ENCODE results near the gene PRIM2.
"Not testable (repeated sequence)": the region's sequence is repeated elsewhere in the genome, so short reads cannot be mapped to it uniquely, and the experiment has no call there.

The PRIM2 gene, protein sequence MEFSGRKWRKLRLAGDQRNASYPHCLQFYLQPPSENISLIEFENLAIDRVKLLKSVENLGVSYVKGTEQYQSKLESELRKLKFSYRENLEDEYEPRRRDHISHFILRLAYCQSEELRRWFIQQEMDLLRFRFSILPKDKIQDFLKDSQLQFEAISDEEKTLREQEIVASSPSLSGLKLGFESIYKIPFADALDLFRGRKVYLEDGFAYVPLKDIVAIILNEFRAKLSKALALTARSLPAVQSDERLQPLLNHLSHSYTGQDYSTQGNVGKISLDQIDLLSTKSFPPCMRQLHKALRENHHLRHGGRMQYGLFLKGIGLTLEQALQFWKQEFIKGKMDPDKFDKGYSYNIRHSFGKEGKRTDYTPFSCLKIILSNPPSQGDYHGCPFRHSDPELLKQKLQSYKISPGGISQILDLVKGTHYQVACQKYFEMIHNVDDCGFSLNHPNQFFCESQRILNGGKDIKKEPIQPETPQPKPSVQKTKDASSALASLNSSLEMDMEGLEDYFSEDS

DNA sequence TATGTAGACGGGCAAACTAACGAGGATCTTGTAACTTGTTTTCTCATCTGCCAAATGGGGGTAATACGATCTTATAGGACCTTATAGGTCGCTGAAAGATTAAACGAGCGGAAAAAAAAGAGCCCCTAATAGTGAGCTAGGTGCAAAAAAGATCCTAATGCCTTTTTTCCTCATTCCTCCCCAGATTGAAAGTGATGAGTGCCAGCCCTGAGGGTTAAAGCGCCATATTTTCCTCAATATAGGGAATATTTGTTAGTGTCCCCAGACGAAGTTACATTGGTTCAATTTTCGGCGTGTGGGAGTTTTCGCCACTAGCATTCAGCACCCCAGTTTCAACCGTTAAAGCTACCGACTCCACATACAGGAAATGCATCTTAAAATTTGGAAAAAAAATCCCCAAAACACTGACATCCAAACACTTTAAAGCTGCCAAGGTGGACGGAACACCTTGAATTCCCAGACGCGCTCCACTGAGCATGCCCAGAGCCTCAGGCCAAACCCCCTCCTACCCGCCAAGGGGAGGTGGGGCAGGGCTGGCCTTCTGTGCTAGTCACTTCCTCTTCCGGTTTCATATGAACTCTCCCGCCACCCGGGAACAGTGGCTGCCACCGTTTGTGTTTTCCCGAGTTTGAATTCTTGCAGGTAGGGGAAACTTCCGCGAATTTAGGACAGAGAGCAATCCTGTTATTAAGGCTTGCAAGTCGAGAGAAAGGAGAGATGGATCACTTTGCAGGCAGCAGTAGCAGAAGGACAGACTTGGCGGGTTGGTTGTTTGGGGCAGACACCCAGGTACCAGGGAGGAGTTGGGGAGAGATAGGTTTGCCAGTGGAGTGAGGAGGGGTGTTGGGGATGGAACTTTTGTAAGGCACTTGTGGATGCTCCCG is at the start of gene PRIM2:
PRIM2 (plus strand) TSS at position 571 of the 884 bp plus-strand sequence. CDS start 816 bp downstream, outside the sequence.
- peak; percentile 37 to 92 (median 74) for DNase-seq

DNA sequence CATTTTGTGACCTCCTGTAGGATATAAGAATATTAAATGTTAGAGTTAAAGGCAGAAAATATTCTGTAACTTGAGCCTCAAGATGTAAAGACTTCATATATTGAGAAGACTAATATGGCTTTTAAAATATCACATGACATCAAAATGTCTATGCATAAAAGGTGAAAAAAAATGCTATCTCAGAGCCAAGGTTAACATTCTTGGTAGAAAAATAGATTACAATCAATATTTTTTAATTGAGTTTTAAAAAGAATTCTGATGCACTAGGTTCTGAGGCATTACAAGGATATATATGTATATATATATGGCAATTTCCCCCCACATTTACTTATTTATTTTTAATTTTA is 49.2 kb upstream of the PRIM2 start:
- DNase-seq, result no peak

DNA sequence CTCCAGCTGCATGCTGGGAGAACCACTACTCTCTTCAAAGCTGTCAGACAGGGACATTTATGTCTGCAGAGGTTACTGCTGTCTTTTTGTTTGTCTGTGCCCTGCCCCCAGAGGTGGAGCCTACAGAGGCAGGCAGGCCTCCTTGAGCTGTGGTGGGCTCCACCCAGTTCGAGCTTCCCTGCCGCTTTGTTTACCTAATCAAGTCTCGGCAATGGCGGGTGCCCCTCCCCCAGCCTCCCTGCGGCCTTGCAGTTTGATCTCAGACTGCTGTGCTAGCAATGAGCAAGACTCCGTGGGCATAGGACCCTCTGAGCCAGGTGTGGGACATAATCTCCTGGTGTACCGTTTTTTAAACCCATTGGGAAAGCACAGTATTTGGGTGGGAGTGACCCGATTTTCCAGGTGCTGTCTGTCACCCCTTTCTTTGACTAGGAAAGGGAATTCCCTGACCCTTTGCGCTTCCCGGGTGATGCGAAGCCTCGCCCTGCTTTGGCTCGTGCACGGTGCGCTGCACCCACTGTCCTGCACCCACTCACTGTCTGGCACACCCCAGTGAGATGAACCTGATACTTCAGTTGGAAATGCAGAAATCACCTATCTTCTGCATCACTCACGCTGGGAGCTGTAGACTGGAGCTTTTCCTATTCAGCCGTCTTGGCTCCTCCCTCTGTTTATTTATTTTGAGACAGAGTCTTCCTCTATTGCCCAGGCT is 43.2 kb upstream of the PRIM2 start:
- DNase-seq, result not testable (repeated sequence)

DNA sequence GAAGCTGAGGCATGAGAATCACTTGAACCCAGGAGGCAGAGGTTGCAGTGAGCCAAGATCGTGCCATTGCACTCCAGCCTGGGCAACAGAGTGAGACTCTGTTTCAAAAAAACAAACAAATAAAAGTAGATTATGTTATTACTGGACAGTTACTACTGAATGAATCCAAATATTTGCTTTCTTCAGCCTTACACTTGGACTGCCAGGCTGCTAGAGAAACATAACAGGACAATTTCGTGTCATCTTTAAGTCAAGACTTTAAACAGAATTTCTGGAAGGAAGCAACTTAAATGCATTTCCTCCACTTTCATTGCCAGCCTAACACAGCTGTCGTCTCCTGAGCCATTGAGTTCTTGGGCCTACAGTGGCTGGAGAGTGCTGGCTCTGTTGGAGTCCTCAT is 42.0 kb upstream of the PRIM2 start:
- DNase-seq, result no peak

DNA sequence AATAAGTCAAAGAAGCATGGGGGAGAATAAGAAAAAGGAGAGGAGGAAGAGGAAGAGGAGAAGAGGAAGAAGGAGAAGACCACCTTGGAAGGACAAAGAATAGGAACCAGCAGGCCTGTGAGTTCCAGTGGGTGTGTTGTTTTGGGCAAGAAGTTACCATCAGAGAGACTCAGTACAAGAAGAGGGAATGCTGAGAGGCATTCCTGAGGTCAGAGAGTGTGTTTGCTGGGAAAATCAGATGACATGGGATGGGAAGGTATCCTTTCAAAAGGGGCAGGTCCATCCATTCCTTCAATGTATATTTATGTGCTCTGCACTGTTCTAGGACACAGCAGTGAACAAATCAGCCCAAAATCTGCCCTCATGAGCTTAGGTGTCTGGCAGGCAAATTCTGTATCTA is 40.5 kb upstream of the PRIM2 start:
- no peak for DNase-seq

DNA sequence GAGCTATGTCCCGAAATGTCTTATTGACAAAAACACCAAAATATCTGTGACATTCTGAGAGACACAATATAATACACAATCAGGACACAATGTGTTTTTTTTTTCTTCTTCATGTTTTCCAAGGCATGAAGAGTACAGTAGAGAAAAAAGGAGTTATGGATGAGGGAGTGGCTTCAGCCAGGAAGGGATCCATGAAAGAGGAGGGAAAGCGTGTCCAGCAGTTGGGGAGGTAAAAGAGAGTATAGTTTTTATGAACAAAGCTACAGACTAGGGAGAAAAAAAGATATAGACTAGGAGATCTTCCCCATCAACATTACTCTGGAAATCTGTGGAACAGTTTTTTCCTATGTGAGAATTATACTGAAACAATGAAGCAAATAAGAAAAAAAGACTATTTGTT is 38.9 kb upstream of the PRIM2 start:
- DNase-seq, result no peak

DNA sequence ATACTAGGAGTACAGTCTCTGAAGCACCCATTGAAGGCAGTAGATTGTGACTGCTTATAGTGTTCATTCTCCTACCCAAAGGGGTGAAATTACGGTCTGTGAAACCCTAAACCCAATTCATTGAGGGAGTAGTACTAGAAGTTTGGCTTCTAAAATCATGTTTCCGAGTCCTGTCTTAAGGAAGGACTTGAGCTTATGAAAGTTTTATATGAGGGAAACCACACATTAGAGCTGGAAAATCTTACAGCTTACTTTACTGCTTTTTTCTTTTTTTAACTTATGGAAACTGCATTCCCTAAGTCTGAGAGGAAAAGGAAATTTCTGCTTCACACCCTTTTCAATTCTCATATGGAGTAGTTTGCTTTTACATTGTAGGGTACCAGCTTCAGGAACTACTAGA is 38.4 kb upstream of the PRIM2 start:
- no peak for DNase-seq

DNA sequence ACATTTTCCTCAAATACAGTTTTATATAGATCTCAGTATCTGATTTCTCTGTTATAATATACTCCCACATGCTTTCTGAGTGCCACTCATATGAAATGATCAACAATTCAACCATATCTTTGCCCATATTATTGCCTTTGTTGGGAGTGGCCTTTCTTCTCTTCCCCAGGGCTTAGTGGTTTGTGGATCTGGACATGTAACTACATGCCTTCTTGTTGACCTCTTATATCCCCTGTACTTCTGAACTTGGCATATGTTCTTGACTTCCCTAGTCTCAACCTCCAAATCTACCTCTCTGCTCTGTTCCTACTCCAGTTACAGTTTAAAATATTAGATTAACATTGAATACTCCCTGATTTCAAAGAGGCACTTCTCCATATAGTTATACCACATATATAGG is 34.3 kb upstream of the PRIM2 start:
- no peak for DNase-seq

DNA sequence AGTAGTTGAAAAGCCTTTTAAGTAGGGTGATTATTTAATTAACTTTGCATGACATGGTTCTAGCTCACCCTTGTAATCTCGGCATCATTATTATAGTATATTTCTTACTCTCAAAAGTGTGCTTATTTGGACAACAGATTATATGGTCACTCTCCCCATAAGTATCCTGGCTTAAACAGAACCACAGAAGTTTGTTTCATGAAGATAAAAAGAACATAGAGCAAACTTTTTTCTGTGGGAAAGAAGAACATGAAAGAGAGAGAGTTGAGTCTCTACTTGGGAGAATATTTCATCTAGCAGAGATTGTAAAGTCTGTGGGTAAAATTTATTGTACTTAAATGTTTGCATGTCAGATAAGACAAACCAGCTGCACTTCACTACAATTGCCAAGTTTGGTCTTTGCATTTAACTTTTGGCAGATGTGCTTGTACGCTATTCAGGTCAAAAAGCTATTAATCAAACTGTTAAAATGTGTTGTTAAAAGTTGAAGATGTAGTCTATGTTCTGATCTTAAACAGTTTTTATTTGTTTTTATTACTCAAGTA is 33.4 kb upstream of the PRIM2 start:
- DNase-seq, result no peak

DNA sequence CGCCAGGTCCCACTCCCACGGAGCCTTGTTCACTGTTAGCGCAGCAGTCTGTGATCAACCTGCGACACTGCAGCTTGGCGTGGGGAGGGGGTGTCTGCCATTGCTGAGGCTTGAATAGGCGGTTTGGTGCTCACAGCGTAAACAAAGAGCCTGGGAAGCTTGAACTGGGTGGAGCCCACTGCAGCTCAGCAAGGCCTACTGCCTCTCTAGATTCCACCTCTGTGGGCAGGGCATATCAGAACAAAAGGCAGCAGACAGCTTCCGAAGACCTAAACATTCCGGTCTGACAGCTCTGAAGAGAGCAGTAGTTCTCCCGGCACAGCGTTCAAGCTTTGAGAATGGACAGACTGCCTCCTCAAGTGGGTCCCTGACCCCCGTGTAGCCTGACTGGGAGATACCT is 29.3 kb upstream of the PRIM2 start:
- DNase-seq, result not testable (repeated sequence)

DNA sequence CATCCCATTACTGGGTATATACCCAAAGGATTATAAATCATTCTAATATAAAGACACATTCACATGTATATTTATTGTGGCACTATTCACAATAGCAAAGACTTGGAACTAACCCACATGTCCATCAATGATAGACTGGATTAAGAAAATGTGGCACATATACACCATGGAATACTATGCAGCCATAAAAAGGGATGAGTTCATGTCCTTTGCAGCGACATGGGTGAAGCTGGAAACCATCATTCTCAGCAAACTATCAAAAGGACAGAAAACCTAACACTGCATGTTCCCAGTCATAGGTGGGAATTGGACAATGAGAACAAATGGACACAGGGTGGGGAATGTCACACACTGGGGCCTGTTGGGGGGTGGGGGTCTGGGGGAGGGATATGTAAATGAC is 24.0 kb upstream of the PRIM2 start:
- DNase-seq, result not testable (repeated sequence)

DNA sequence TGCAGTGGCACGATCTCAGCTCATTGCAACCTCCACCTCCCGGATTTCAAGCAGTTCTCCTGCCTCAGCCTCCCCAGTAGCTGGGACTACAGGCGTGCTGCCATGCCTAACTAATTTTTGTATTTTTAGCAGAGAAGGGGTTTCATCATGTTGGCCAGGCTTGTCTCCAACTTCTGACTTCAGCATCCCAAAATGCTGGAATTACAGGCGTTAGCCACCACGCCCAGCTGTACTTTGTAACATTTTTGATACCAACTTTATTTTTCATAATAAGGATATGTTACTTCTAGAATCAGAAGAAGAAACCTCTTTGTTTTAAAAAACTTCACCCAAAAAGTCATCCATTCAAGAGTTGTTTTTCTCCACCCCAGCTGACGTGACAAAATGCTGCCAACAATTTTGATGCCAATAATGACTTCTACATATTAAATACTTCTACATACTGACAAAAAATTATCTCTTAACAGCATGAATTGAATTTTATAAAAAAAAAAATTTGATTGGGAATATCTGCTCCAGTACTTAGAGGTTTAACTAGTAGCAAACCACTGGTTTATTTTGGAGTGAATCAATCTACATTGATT is 22.5 kb upstream of the PRIM2 start:
- no peak for DNase-seq

DNA sequence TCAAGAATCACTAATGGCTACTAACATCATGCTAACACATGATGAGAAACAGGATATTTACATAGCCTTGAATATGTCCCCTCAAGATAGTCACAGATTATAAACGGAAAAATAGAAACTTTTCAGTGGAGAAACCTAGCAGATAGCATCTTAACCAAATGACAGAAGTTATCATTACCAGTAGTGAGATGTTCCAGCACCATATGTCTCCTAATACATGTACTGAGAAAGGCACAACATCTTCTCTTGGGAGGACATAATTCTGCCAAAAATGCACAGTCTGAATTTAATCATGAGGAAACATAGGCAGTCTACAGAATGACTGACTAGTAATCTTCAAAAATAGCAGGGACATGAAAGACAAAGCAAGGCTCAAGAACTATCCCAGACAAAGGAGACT is 19.9 kb upstream of the PRIM2 start:
- DNase-seq, result no peak

DNA sequence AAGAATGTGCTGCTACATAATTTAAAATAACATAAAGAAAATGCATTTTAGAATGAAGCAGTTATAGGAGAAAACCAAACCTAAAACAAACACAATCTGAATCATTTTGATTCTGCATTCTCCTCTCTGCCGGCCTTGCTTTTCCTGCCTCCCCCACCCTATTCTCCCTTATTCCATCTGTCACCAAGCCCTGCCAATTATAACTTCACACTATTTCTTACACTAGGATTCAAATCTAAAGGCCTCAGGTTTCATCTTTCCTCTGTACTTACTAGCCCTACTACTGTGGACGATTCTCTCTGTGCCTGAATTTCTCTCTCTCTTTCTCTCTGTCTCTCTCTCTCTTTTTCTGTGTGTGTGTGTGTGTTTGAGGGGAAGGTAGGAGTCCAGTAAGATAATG is 18.7 kb upstream of the PRIM2 start:
- no peak for DNase-seq

DNA sequence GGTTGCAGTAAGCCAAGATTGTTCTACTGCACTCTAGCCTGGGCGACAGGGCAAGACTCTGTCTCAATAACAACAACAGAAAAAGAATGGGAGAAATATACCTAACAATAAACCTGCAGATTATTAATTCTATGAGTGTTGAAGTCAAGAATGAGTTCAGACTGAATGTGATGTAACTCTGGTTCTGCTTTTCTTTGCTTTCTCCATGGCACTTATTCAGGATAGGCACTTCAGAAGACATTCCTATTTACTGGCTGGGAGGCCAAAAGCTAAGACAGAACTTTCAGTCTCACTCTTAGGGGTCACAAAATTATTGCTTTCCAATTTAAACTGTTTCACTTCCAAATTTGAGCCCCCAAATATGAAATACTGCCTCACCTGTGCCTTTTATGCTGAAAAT is 15.7 kb upstream of the PRIM2 start:
- no peak for DNase-seq

DNA sequence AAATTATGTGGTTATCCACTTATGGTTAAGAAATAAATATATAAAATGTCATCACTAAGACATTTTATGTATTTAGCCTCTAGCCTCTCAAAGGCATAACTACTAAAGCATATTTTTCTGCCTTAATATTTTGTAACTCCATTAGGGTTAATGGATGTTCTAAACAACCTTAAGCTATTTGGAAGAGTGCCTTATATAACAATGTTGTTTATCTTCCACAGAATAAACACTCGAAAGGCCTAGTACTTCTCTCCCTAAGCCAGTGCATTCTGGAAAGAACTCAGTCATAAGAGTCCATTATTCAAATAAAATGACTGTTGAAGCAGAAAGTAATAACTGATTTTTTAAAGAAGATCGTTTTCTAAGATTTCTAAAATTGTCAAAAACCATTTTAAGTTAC is 15.0 kb upstream of the PRIM2 start:
- no peak for DNase-seq

DNA sequence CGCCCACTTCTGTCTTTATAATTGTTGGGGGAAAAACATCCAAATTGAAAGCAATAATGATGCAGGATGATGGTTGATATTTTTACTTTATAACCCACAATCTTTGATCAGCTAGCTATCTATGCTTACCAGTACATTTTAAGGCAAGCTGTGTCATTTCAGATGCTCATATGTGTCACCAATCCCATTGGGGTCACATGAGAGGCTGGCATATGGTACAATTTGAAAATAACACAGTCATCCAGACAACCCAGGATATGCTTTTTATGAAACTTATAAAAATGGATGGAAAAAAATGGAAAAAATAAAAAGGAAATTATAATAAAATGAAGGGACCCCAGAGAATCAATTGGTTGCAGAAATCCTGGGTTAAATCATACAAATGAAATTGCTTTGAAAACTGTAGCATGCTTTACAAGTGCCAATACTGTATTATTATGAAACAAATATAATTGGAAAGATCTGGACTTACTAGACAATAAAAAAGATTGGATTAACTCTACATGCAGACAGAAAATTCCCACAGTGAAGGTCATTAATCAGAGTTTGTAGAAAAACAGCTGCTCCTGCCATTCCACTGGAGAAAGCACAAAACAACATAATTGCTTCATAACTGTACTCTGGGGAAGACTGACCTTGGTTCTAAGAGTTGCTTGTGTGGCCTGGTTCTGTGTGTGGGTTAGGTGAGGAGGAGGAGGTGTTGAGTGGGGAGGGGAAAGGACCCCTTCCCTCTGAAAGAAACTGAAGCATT is 13.3 kb upstream of the PRIM2 start:
- DNase-seq, result no peak

DNA sequence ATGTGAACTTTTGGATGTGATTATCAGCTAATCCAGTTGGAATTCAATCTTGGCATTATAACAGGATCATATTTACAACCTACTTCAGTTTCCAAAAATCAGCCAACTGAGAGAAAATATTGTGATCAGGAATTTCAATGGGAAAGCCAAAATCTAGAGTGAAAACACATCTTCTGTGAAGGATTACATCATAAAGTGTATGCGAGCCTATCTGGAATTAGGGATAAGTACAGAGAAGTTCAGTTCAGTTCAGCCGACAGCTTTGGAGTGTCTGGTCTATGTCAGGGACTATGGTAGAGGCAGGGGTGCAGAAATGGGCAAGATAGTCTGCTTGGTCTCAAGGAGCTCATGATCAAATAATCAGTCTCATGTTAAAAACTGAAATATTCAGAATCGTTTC is 12.3 kb upstream of the PRIM2 start:
- no peak for DNase-seq

DNA sequence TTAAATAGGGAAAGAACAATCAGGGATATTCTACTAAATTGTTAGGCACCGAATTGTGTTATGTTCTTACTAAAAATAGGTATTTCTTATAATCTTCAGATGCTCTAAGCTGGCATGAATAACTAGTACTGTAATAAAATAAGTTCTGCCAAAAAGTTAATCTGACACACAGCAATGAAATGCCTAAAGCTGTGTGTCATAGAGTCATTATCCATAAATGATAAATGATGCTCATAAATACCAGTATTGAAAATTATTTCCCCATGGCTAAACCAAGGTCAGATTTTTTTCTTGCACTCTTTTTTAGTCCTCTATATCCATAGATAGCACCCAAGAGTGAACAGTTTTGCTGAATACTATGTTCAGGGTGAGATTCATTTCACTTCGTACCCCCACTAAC is 11.7 kb upstream of the PRIM2 start:
- DNase-seq, result no peak

DNA sequence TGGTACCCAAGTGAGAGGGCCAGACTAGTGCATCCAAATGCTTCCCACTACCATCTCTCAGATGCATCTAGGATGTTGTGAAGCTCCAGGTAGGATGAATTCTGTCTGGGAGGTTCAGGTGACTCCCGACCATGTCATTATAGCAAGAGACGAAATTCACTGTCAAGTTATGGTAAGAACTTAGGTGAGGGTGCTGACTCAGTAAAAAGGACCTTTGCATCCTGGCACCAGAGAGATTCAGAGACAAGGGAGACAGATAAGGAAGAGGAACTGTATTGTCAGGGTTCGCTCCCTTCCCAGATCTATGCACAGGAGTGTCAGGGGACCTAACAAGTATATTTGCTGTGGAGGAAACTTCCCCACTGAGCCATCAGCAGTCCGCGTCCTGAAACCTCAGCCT is 11.2 kb upstream of the PRIM2 start:
- DNase-seq, result no peak

DNA sequence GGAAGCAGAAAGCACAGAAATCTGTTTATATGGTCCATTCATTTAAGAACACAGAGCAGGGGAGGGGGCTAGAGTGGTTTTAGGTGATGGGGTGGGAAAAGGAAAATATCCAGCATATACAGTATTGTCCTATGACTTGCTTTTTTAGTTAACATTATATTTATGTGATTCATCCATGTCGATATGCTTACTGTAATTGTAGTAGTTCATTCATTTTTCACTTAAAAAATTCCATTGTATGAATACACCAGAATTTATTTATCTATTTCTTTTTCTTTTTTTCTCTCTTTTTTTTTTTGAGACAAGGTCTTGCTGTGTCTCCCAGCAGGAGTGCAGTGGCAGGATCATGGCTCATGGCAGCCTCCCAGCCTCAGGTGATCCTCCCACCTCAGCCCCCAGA is 9.6 kb upstream of the PRIM2 start:
- no peak for DNase-seq

DNA sequence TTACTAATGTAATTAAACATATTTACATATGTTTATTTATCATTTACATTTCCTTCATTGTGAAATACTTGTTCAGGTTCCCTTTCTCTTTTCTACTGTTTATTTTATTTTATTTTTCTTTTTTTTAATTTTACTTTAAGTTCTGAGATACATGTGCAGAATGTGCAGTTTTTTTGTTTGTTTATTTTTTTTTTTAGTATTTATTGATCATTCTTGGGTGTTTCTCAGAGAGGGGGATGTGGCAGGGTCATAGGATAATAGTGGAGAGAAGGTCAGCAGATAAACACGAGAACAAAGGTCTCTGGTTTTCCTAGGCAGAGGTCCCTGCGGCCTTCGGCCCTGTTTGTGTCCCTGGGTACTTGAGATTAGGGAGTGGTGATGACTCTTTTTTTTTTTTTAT is 8.7 kb upstream of the PRIM2 start:
- not testable (repeated sequence) for DNase-seq

All from C1 segment of cervical spinal cord (tissue), 14 donors.